Measurements from ENCODE around the gene DKK1. TPM values are rescaled to one million over a fixed set of nuclear protein-coding genes. Genes with fewer than 3 reads are reported as not detected.

The DKK1 gene
- polyA plus RNA-seq, 1 donor (not counting 4 experiments of a cell fraction or from before 2014, with no cell fraction given): 223 TPM

- no peaks in the 10 kb centered on the region for H3K27me3 ChIP-seq (ENCODE audit: control insufficient read depth, extremely low read depth, insufficient read depth, low read length)
- H2AFZ ChIP-seq (ENCODE audit: control insufficient read depth, low read length): no peak overlapping the region
- H3K79me2 ChIP-seq (ENCODE audit: control insufficient read depth, insufficient read depth, low read length): no peaks in the 10 kb centered on the region
- no peaks in the 10 kb centered on the region for H3K9me1 ChIP-seq (ENCODE audit: control insufficient read depth, extremely low read depth, insufficient read depth, low read length)
- no peak overlapping the region for H3K4me3 ChIP-seq (ENCODE audit: control insufficient read depth in 2 of 3, extremely low read depth in 1 of 3, insufficient read depth in 2 of 3, low read depth in 1 of 3, low read length in 3 of 3)
- no peak overlapping the region for H3K9ac ChIP-seq (ENCODE audit: control insufficient read depth, extremely low read depth, insufficient read depth, low read length)
- dilution Hi-C loops (cut with MboI; ENCODE audit: extremely low pct_ligation_motif_present, low sequenced_read_pairs): no loop called here
- no peaks in the 10 kb centered on the region for H4K20me1 ChIP-seq (ENCODE audit: control insufficient read depth, extremely low read depth, insufficient read depth, low read length)
- TF ChIP-seq EZH2 (IDR thresholded peaks at IDR 0.05; ENCODE audit: low read length) (no peak), CTCF (optimal IDR thresholded peaks at IDR 0.05 in 1 of 3, IDR thresholded peaks at IDR 0.05 in 1 of 3, conservative IDR thresholded peaks at IDR 0.05 in 1 of 3; ENCODE audit: extremely low read depth in 1 of 3, insufficient read depth in 2 of 3, low read length in 3 of 3) (no peak)
- no peak overlapping the region for H3K27ac ChIP-seq (ENCODE audit: control insufficient read depth, insufficient read depth, low read length)
- no peaks in the 10 kb centered on the region for H3K9me3 ChIP-seq (ENCODE audit: control insufficient read depth, low read depth, low read length)
- no peak for FAIRE-seq
- H3K36me3 ChIP-seq (ENCODE audit: control insufficient read depth in 2 of 2, extremely low read depth in 1 of 2, insufficient read depth in 2 of 2, low read length in 2 of 2): no peaks in the 10 kb centered on the region
- H3K4me2 ChIP-seq (ENCODE audit: control insufficient read depth, extremely low read depth, insufficient read depth, low read depth, low read length): no peak overlapping the region
- H3K4me1 ChIP-seq (ENCODE audit: control insufficient read depth, extremely low read depth, insufficient read depth, low read length): peaks cover 6% of the 10 kb centered on the region
- no peak for DNase-seq (ENCODE audit: low read depth, low spot score)
Measured at GRCh38 chr10:52266858-52267257, 47.2 kb upstream of the DKK1 start.

GRCh38 chr10:52268790-52269189, 45.3 kb upstream of the DKK1 start:
- peak; percentile 86 for FAIRE-seq
- DNase-seq (ENCODE audit: low read depth, low spot score): no peak
- no peak overlapping the region for H3K9ac ChIP-seq (ENCODE audit: control insufficient read depth, extremely low read depth, insufficient read depth, low read length)
- H3K4me2 ChIP-seq (ENCODE audit: control insufficient read depth, extremely low read depth, insufficient read depth, low read depth, low read length): peak overlapping the region; percentile 29
- H4K20me1 ChIP-seq (ENCODE audit: control insufficient read depth, extremely low read depth, insufficient read depth, low read length): no peaks in the 10 kb centered on the region
- H2AFZ ChIP-seq (ENCODE audit: control insufficient read depth, low read length): no peak overlapping the region
- peaks cover 6% of the 10 kb centered on the region for H3K4me1 ChIP-seq (ENCODE audit: control insufficient read depth, extremely low read depth, insufficient read depth, low read length)
- H3K4me3 ChIP-seq (ENCODE audit: control insufficient read depth in 2 of 3, extremely low read depth in 1 of 3, insufficient read depth in 2 of 3, low read depth in 1 of 3, low read length in 3 of 3): no peak overlapping the region
- H3K36me3 ChIP-seq (ENCODE audit: control insufficient read depth in 2 of 2, extremely low read depth in 1 of 2, insufficient read depth in 2 of 2, low read length in 2 of 2): no peaks in the 10 kb centered on the region
- no peaks in the 10 kb centered on the region for H3K27me3 ChIP-seq (ENCODE audit: control insufficient read depth, extremely low read depth, insufficient read depth, low read length)
- H3K27ac ChIP-seq (ENCODE audit: control insufficient read depth, insufficient read depth, low read length): no peak overlapping the region
- dilution Hi-C loops (cut with MboI; ENCODE audit: extremely low pct_ligation_motif_present, low sequenced_read_pairs): no loop called here
- H3K9me3 ChIP-seq (ENCODE audit: control insufficient read depth, low read depth, low read length): no peaks in the 10 kb centered on the region
- no peaks in the 10 kb centered on the region for H3K9me1 ChIP-seq (ENCODE audit: control insufficient read depth, extremely low read depth, insufficient read depth, low read length)
- H3K79me2 ChIP-seq (ENCODE audit: control insufficient read depth, insufficient read depth, low read length): no peaks in the 10 kb centered on the region
- TF ChIP-seq CTCF (optimal IDR thresholded peaks at IDR 0.05 in 1 of 3, IDR thresholded peaks at IDR 0.05 in 1 of 3, conservative IDR thresholded peaks at IDR 0.05 in 1 of 3; ENCODE audit: extremely low read depth in 1 of 3, insufficient read depth in 2 of 3, low read length in 3 of 3): no peak
- TF ChIP-seq EZH2 (IDR thresholded peaks at IDR 0.05; ENCODE audit: low read length): no peak
